SU-DHL-6 (cell line): Measurements from ENCODE around the gene GTF2H2C.
"Not testable (repeated sequence)": the region's sequence is repeated elsewhere in the genome, so short reads cannot be mapped to it uniquely, and the experiment has no call there.

Source experiments
- H2AFZ ChIP-seq: fragments of 200-600 bp; sonication (generic); 2 replicates; pipeline ENCODE4 v1.6.1; 2014; ENCODE audit warnings: low read depth, mild to moderate bottlenecking, moderate library complexity, mixed read lengths, antibody characterized with exemption, low read length; ENCODE audit not compliant: severe bottlenecking
- H3F3A ChIP-seq: fragments of 200-600 bp; shearing (Covaris generic); 2 replicates; pipeline ENCODE4 v1.6.0; 2016; ENCODE audit warnings: antibody characterized with exemption, mild to moderate bottlenecking; ENCODE audit not compliant: insufficient read depth
- H3K27ac ChIP-seq: fragments of 200-600 bp; sonication (generic); 2 replicates; pipeline ENCODE4 v1.5.1; 2016; ENCODE audit warnings: low read depth, mild to moderate bottlenecking, low read length, moderate library complexity, mixed read lengths
- H3K27me3 ChIP-seq: fragments of 200-600 bp; sonication (generic), shearing (Covaris generic); 2 replicates; pipeline ENCODE4 v1.6.0; 2014; ENCODE audit warnings: mild to moderate bottlenecking, low read length
- H3K36me3 ChIP-seq: fragments of 200-600 bp; sonication (generic); 2 replicates; pipeline ENCODE4 v1.6.1; 2014; ENCODE audit warnings: mild to moderate bottlenecking, low read length, mixed read lengths
- H3K4me2 ChIP-seq: fragments of 300-600, 200-600 bp; shearing (Covaris generic), sonication (generic); 2 replicates; pipeline ENCODE4 v1.6.0; 2014; ENCODE audit warnings: low read length, low read depth, mild to moderate bottlenecking; ENCODE audit not compliant: poor library complexity, severe bottlenecking
- H3K4me3 ChIP-seq: fragments of 200-600 bp; sonication (generic); 2 replicates; pipeline ENCODE4 v1.5.1; 2014; ENCODE audit warnings: antibody characterized with exemption, low read length, mild to moderate bottlenecking, mixed read lengths; ENCODE audit not compliant: insufficient read depth, poor library complexity, severe bottlenecking
- H3K79me2 ChIP-seq: fragments of 200-600 bp; sonication (generic); 2 replicates; pipeline ENCODE4 v1.6.1; 2014; ENCODE audit warnings: mild to moderate bottlenecking, low read length, moderate library complexity; ENCODE audit not compliant: insufficient read depth
- H3K9ac ChIP-seq: fragments of 200-600 bp; sonication (generic); 2 replicates; pipeline ENCODE4 v1.7.0; 2014; ENCODE audit warnings: mild to moderate bottlenecking, low read length
- H3K9me2 ChIP-seq: fragments of 200-600 bp; sonication (generic); replicated peaks from 2 replicates; pipeline ENCODE4 v1.6.1; 2014; ENCODE audit warnings: low read length; ENCODE audit not compliant: insufficient read depth
- H3K9me3 ChIP-seq: fragments of 200-600 bp; sonication (generic); 2 replicates; pipeline ENCODE4 v1.6.1; 2014; ENCODE audit warnings: low read length, mixed read lengths; ENCODE audit not compliant: insufficient read depth
- H4K20me1 ChIP-seq: fragments of 200-600 bp; sonication (generic); 2 replicates; pipeline ENCODE4 v1.6.1; 2014; ENCODE audit warnings: low read depth, mild to moderate bottlenecking, antibody characterized with exemption, low read length, moderate library complexity, mixed read lengths
- EZH2phosphoT487 ChIP-seq: fragments of 200-600 bp; sonication (generic), shearing (Covaris generic); conservative IDR thresholded peaks from 2 replicates; pipeline ENCODE4 v1.6.1; 2018; ENCODE audit warnings: mild to moderate bottlenecking, antibody characterized with exemption, low read length, moderate library complexity, mixed read lengths
- TF ChIP-seq, protein P1 (sequence below): fragments of 200-600 bp; sonication (generic); IDR thresholded peaks from one replicate; pipeline ENCODE4 v1.5.1; 2017; ENCODE audit warnings: antibody characterized with exemption, mild to moderate bottlenecking, low read length, moderate library complexity; ENCODE audit not compliant: insufficient read depth, poor library complexity, severe bottlenecking

GTF2H2C gene

DNA sequence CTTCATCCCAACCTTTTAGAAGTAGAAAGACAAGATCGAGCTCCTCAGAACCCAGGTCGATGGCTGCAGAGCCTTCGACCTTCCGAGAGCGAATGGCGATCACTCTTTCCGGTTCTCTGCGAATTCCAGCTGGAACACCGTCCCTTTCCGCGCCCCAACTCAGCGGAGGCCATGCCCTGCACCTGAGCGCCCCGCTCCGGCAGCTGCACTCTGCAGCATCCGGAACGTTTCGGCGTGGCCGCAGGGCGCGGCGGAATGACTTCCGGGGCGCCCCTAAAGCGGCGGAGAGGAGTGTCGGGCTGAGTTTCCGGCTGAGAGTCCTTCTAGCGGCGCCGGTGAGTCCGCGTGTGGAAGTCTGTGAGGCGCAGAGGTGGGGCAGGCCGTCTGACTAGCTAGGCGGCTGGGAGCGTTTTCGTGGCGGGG is at the start of gene GTF2H2C:
Gene GTF2H2C, plus strand, starts transcription at position 284 of the 423 bp plus-strand sequence. CDS start 4,942 bp downstream, outside the sequence.
- peak within 1 kb of the TSS; percentile 55 for H3K4me2 ChIP-seq
- H4K20me1 ChIP-seq, H3K9me3 ChIP-seq, H3K27me3 ChIP-seq, H3K36me3 ChIP-seq, H3K27ac ChIP-seq, H3K79me2 ChIP-seq, H3F3A ChIP-seq, H3K9me2 ChIP-seq: not testable (repeated sequence)
- peak within 1 kb of the TSS; percentile 90 for H2AFZ ChIP-seq
- peak within 1 kb of the TSS; percentile 44 for H3K4me3 ChIP-seq
- peak within 1 kb of the TSS; percentile 49 for H3K9ac ChIP-seq

DNA sequence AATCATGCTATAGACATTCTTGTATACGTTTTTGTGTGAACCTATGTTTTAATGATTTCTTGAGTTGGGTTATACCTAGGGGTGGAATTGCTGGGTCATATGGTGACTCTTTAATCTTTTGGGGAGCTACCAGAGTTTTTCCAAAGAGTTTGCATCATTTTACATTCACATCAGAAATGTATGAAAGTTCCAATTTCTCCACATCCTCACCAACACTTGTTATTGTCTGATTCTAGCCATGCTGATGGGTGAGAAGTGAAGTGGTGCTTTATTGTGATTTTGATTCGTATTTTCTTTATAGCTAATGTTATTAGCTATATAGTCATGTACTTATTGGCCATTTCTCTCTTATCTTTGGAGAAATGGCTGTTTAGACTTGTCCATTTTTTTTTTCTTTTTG is 49.3 kb upstream of the GTF2H2C start:
- TF ChIP-seq EZH2phosphoT487: no peak
- TF ChIP-seq, protein P1, sequence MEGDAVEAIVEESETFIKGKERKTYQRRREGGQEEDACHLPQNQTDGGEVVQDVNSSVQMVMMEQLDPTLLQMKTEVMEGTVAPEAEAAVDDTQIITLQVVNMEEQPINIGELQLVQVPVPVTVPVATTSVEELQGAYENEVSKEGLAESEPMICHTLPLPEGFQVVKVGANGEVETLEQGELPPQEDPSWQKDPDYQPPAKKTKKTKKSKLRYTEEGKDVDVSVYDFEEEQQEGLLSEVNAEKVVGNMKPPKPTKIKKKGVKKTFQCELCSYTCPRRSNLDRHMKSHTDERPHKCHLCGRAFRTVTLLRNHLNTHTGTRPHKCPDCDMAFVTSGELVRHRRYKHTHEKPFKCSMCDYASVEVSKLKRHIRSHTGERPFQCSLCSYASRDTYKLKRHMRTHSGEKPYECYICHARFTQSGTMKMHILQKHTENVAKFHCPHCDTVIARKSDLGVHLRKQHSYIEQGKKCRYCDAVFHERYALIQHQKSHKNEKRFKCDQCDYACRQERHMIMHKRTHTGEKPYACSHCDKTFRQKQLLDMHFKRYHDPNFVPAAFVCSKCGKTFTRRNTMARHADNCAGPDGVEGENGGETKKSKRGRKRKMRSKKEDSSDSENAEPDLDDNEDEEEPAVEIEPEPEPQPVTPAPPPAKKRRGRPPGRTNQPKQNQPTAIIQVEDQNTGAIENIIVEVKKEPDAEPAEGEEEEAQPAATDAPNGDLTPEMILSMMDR: no peak
- no peak overlapping the region for H3K27ac ChIP-seq
- no peak overlapping the region for H2AFZ ChIP-seq
- no peaks in the 10 kb centered on the region for H3K27me3 ChIP-seq
- no peaks in the 10 kb centered on the region for H4K20me1 ChIP-seq
- no peaks in the 10 kb centered on the region for H3K9me3 ChIP-seq
- H3K4me3 ChIP-seq: no peak overlapping the region
- H3K9me2 ChIP-seq: no peaks in the 10 kb centered on the region
- H3K4me2 ChIP-seq: no peak overlapping the region
- H3F3A ChIP-seq: no peaks in the 10 kb centered on the region
- H3K9ac ChIP-seq: no peak overlapping the region
- H3K36me3 ChIP-seq: no peaks in the 10 kb centered on the region
- no peaks in the 10 kb centered on the region for H3K79me2 ChIP-seq

DNA sequence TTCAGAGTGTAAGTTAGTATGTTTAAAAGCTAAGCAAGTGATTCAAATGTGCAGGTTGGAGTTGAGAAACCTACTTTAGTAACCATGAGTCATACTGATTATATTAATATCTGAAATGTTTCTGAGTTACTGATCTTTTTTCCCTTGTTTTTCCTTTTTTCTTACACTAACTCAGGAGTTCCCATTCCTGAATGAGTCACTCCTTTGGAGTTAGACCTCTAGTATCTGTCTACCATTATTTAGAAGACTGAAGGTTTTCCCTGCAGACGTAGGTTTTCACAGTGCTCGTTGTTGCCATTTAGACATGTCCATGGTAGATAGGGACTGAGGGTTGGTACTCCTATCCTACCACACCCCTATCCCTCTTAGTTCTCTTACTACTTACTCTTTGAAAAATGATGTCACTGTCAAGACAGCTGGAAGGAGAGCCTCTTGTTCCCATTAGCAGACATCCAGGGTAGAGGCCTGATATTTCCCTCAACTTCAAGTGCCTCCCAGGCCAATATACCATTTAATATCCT is 47.2 kb upstream of the GTF2H2C start:
- Histone ChIP-seq H3K27me3 (no peaks in the 10 kb centered on the region), H3F3A (no peaks in the 10 kb centered on the region), H3K27ac (no peak overlapping the region), H3K36me3 (no peaks in the 10 kb centered on the region), H3K9me3 (no peaks in the 10 kb centered on the region), H3K4me3 (no peak overlapping the region), H3K79me2 (no peaks in the 10 kb centered on the region), H3K9ac (no peak overlapping the region), H3K4me2 (no peak overlapping the region), H2AFZ (no peak overlapping the region), H4K20me1 (no peaks in the 10 kb centered on the region), H3K9me2 (no peaks in the 10 kb centered on the region)
- no peak for TF ChIP-seq EZH2phosphoT487
- TF ChIP-seq, protein P1: no peak

DNA sequence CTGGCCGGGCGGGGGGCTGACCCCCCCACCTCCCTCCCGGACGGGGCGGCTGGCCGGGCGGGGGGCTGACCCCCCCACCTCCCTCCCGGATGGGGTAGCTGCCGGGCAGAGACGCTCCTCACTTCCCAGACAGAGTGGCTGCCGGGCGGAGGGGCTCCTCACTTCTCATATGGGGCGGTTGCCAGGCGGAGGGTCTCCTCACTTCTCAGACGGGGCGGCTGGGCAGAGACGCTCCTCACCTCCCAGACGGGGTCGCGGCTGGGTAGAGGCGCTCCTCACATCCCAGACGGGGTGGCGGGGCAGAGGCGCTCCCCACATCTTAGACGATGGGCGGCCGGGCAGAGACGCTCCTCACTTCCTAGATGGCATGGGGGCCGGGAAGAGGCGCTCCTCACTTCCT is 44.4 kb upstream of the GTF2H2C start:
- H3K4me3 ChIP-seq, H3F3A ChIP-seq, H3K79me2 ChIP-seq, H3K27ac ChIP-seq, H3K27me3 ChIP-seq, H2AFZ ChIP-seq, H3K36me3 ChIP-seq, H3K9me3 ChIP-seq, H3K4me2 ChIP-seq, H4K20me1 ChIP-seq, H3K9me2 ChIP-seq, H3K9ac ChIP-seq: not testable (repeated sequence)
